ENCODE data around the gene DIS3L2. TPM values are rescaled to one million over a fixed set of nuclear protein-coding genes. Genes with fewer than 3 reads are reported as not detected.

Gene DIS3L2
- total and polyA plus RNA-seq, 2 of the 8 experiments (the other 6 are each of a cell fraction or from before 2014, with no cell fraction given), result 11.5 to 21.6 TPM

- CTCF ChIA-PET (ENCODE audit: partially characterized antibody), result interaction anchor here (0.6 to 3.5 kb wide), 3 partner anchors 8 to 391 kb away, joined by 3 to 18 read pairs (median 4); no protein-coding TSS in a partner anchor
Observed at GRCh38 chr2:231937057-231937456, 24.5 kb upstream of the DIS3L2 start.

More at GRCh38 chr2:231937057-231937456, 24.5 kb upstream of the DIS3L2 start:
- Histone ChIP-seq H3K9me3 (ENCODE audit: insufficient read depth in 2 of 2, low read depth in 1 of 2, low read length in 1 of 2) (no peaks in the 10 kb centered on the region), H2AK5ac (ENCODE audit: low read depth, low read length) (no peak overlapping the region), H3K4me3 (ENCODE audit: extremely low read depth in 1 of 4, insufficient read depth in 2 of 4, low read depth in 3 of 4, low read length in 4 of 4) (no peak overlapping the region), H3K18ac (ENCODE audit: extremely low read depth, low read length) (no peak overlapping the region), H4K8ac (ENCODE audit: extremely low read depth, insufficient read depth, low read length) (no peak overlapping the region), H2BK15ac (ENCODE audit: low read length) (no peak overlapping the region), H3K79me1 (ENCODE audit: low read depth, low read length) (no peaks in the 10 kb centered on the region), H2BK5ac (ENCODE audit: low read depth, low read length) (no peak overlapping the region), H2BK120ac (replicated peaks; ENCODE audit: low read depth, low read length) (no peak overlapping the region), H3K9ac (replicated peaks in 1 of 4; ENCODE audit: extremely low read depth in 1 of 4, low read depth in 3 of 4, low read length in 3 of 4) (no peak overlapping the region), H4K5ac (ENCODE audit: insufficient read length, low read depth, low read length) (no peak overlapping the region), H4K91ac (replicated peaks; ENCODE audit: insufficient read length, low read length) (no peak overlapping the region), H3K23me2 (ENCODE audit: low read depth, low read length) (no peaks in the 10 kb centered on the region), H3K4me2 (ENCODE audit: insufficient read depth in 1 of 2, low read depth in 2 of 2, low read length in 2 of 2) (no peak overlapping the region), H3K27me3 (replicated peaks in 1 of 4; ENCODE audit: control insufficient read depth in 3 of 4, extremely low read depth in 1 of 4, insufficient read depth in 3 of 4, low read length in 3 of 4) (no peaks in the 10 kb centered on the region), H3K14ac (ENCODE audit: insufficient read length) (no peak overlapping the region), H3K36me3 (ENCODE audit: control insufficient read depth in 2 of 4, insufficient read depth in 4 of 4, low read length in 3 of 4) (no peaks in the 10 kb centered on the region), H3K79me2 (ENCODE audit: control insufficient read depth in 1 of 2, insufficient read depth in 2 of 2, low read length in 2 of 2) (no peaks in the 10 kb centered on the region), H3K4me1 (replicated peaks in 1 of 4; ENCODE audit: control insufficient read depth in 3 of 4, insufficient read depth in 4 of 4, low read length in 3 of 4) (no peaks in the 10 kb centered on the region), H3K56ac (replicated peaks; ENCODE audit: insufficient read length, low read depth, low read length) (no peak overlapping the region), H3K23ac (ENCODE audit: insufficient read length) (no peak overlapping the region), H2AFZ (ENCODE audit: low read length) (no peak overlapping the region), H3K4ac (replicated peaks; ENCODE audit: insufficient read length, low read depth, low read length) (no peak overlapping the region), H2BK20ac (ENCODE audit: low read length) (no peak overlapping the region), H2BK12ac (ENCODE audit: low read depth, low read length) (no peak overlapping the region), H3K27ac (ENCODE audit: low read depth, low read length) (no peak overlapping the region), H4K20me1 (replicated peaks in 1 of 2; ENCODE audit: control insufficient read depth in 1 of 2, insufficient read depth in 2 of 2, low read length in 2 of 2) (no peaks in the 10 kb centered on the region)
- no peak for DNase-seq (ENCODE audit: low read depth in 1 of 2, low spot score in 2 of 2)
- no peak for TF ChIP-seq JUN (IDR thresholded peaks at IDR 0.05; ENCODE audit: low read depth, low read length)
- TF ChIP-seq SIN3A (conservative IDR thresholded peaks at IDR 0.05 in 1 of 2, IDR thresholded peaks at IDR 0.05 in 1 of 2; ENCODE audit: low read depth in 1 of 2, low read length in 2 of 2), result no peak
- TF ChIP-seq SRF (IDR thresholded peaks at IDR 0.05; ENCODE audit: low read depth, low read length), result no peak
- TF ChIP-seq TAF1 (IDR thresholded peaks at IDR 0.05; ENCODE audit: low read depth, low read length), result no peak
- TF ChIP-seq TCF12 (IDR thresholded peaks at IDR 0.05; ENCODE audit: low read depth, low read length), result no peak
- TF ChIP-seq KDM4A (IDR thresholded peaks at IDR 0.05; ENCODE audit: low read depth, low read length, severe bottlenecking), result no peak
- no peak for FAIRE-seq
- POLR2A ChIA-PET (ENCODE audit: partially characterized antibody), result interaction anchor here (1.3 kb wide), 1 partner anchor 12 kb away, joined by 4 read pairs; the partner anchor contains the start of gene NPPC
- 91% methylated on average over 7 of the region's 7 CpGs; no CpG with 5 or more reads in 1 of the 2 experiments for WGBS, 2 experiments (ENCODE audit: extremely low coverage in 1 of 2, insufficient coverage in 1 of 2, insufficient read length in 1 of 2, insufficient replicate concordance in 2 of 2, low coverage in 1 of 2, low lambda C conversion rate in 2 of 2, missing lambda C conversion rate in 1 of 2)

All from H1 (cell line).